ENCODE measurements around the gene EPHA3.

Gene EPHA3

GRCh38 chr3:89426060-89426459 lies 318.6 kb downstream of the EPHA3 start:
- Histone ChIP-seq H3K27ac (replicated peaks) (no peak overlapping the region), H3K27me3 (ENCODE audit: insufficient read depth, poor library complexity, severe bottlenecking) (no peaks in the 10 kb centered on the region), H3K4me3 (replicated peaks; ENCODE audit: insufficient read depth, low read length) (no peak overlapping the region)
- TF ChIP-seq REST (IDR thresholded peaks at IDR 0.05; ENCODE audit: insufficient replicate concordance, low read depth) (no peak), GABPA (IDR thresholded peaks at IDR 0.05; ENCODE audit: low read depth) (no peak), SPI1 (IDR thresholded peaks at IDR 0.05; ENCODE audit: borderline replicate concordance, low read depth) (no peak), POLR2AphosphoS5 (IDR thresholded peaks at IDR 0.05; ENCODE audit: low read depth) (no peak)
- TF ChIP-seq, protein P1, sequence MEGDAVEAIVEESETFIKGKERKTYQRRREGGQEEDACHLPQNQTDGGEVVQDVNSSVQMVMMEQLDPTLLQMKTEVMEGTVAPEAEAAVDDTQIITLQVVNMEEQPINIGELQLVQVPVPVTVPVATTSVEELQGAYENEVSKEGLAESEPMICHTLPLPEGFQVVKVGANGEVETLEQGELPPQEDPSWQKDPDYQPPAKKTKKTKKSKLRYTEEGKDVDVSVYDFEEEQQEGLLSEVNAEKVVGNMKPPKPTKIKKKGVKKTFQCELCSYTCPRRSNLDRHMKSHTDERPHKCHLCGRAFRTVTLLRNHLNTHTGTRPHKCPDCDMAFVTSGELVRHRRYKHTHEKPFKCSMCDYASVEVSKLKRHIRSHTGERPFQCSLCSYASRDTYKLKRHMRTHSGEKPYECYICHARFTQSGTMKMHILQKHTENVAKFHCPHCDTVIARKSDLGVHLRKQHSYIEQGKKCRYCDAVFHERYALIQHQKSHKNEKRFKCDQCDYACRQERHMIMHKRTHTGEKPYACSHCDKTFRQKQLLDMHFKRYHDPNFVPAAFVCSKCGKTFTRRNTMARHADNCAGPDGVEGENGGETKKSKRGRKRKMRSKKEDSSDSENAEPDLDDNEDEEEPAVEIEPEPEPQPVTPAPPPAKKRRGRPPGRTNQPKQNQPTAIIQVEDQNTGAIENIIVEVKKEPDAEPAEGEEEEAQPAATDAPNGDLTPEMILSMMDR (IDR thresholded peaks at IDR 0.05; ENCODE audit: insufficient read depth, low read length): no peak
- DNase-seq (ENCODE audit: low read depth in 1 of 2, low spot score in 1 of 2): no peak

DNA sequence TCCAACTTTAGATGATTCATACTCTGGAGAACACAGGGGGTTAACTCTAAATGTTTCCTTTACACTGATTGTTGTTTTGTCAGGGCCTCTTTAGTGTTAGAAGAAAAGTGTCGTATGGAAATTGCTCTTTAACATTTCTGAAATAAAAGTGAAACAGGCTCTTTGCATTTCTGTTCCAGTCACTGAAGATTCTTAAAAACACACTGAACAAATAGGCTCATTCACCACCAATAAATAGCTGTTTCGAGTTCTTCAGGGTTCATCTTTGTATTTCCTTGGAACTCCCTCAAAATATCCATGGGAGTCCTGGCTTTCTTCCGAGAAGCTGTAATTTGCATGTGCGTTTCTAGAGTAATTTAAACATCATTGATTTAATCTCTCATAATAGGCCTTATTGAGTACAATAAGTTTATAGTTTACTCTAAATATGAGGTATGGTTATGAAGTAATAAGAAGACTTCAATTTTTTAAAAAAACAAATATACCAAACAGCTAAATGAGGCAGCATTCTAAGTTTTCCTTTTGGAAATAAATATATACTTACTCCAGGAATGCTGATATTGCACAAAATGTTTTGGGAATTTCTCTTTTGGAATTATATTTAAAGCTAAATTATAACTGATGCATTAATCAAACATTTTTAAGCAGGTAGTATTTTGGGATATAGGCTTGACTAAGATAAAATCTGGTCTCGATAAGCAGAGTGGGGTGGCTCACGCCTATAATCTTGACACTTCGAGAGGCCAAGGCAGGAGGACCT lies 327.4 kb downstream of the EPHA3 start:
- DNase-seq (ENCODE audit: low read depth in 1 of 2, low spot score in 1 of 2): no peak
- TF ChIP-seq POLR2AphosphoS5 (IDR thresholded peaks at IDR 0.05; ENCODE audit: low read depth) (no peak), REST (IDR thresholded peaks at IDR 0.05; ENCODE audit: insufficient replicate concordance, low read depth) (no peak), SPI1 (IDR thresholded peaks at IDR 0.05; ENCODE audit: borderline replicate concordance, low read depth) (no peak), GABPA (IDR thresholded peaks at IDR 0.05; ENCODE audit: low read depth) (no peak)
- TF ChIP-seq, protein P1 (IDR thresholded peaks at IDR 0.05; ENCODE audit: insufficient read depth, low read length): no peak
- Histone ChIP-seq H3K27ac (replicated peaks) (no peak overlapping the region), H3K4me3 (replicated peaks; ENCODE audit: insufficient read depth, low read length) (no peak overlapping the region), H3K27me3 (ENCODE audit: insufficient read depth, poor library complexity, severe bottlenecking) (no peaks in the 10 kb centered on the region)

DNA sequence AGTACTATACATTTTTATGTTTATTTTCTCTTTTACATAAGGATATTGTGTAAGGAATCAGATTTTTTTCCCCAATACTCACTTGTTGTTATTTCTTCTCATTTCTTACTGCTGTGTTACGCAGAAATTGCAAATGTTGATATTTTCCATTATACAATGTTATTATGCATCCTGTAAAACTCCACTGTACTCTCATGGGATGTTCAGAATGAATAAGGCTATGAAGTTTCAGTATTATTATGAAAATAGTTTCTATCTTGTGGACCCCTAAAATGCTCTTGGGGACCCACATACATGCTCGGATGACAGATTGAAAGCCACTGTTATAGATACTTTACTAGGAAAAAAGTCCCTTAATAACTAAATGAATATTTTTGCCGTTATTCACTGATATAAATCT lies 329.4 kb downstream of the EPHA3 start:
- Histone ChIP-seq H3K4me3 (replicated peaks; ENCODE audit: insufficient read depth, low read length) (no peak overlapping the region), H3K27me3 (ENCODE audit: insufficient read depth, poor library complexity, severe bottlenecking) (no peaks in the 10 kb centered on the region), H3K27ac (replicated peaks) (no peak overlapping the region)
- DNase-seq (ENCODE audit: low read depth in 1 of 2, low spot score in 1 of 2): no peak
- TF ChIP-seq SPI1 (IDR thresholded peaks at IDR 0.05; ENCODE audit: borderline replicate concordance, low read depth): no peak
- TF ChIP-seq, protein P1 (IDR thresholded peaks at IDR 0.05; ENCODE audit: insufficient read depth, low read length): no peak

GRCh38 chr3:89440386-89440785 lies 333.0 kb downstream of the EPHA3 start:
- Histone ChIP-seq H3K27me3 (ENCODE audit: insufficient read depth, poor library complexity, severe bottlenecking) (no peaks in the 10 kb centered on the region), H3K4me3 (replicated peaks; ENCODE audit: insufficient read depth, low read length) (no peak overlapping the region), H3K27ac (replicated peaks) (no peak overlapping the region)
- TF ChIP-seq GABPA (IDR thresholded peaks at IDR 0.05; ENCODE audit: low read depth) (no peak), SPI1 (IDR thresholded peaks at IDR 0.05; ENCODE audit: borderline replicate concordance, low read depth) (no peak), REST (IDR thresholded peaks at IDR 0.05; ENCODE audit: insufficient replicate concordance, low read depth) (no peak), POLR2AphosphoS5 (IDR thresholded peaks at IDR 0.05; ENCODE audit: low read depth) (no peak)
- TF ChIP-seq, protein P1 (IDR thresholded peaks at IDR 0.05; ENCODE audit: insufficient read depth, low read length): no peak
- no peak for DNase-seq (ENCODE audit: low read depth in 1 of 2, low spot score in 1 of 2)

All from HL-60 (cell line).